Type B pancreatic cell (in vitro differentiated cells): ENCODE measurements around the gene ACOXL. TPM values are rescaled to one million over a fixed set of nuclear protein-coding genes. Genes with fewer than 3 reads are reported as not detected.
A peak's percentile ranks its signal among the peaks of the same experiment; 100 is the strongest.
"Not testable (repeated sequence)": the region's sequence is repeated elsewhere in the genome, so short reads cannot be mapped to it uniquely, and the experiment has no call there.

Experiments
- DNase-seq: peaks from one replicate; pipeline ENCODE4 v3.0.0; 2021; ENCODE audit warnings: mixed read lengths; ENCODE audit not compliant: unreplicated experiment; ENCODE audit errors: extremely low spot score
- H3K27ac Mint-ChIP-seq: 2 replicates; pipeline ENCODE4 v1.8.0; 2021; ENCODE audit warnings: mild to moderate bottlenecking, mixed read lengths
- H3K27me3 Mint-ChIP-seq: 2 replicates; pipeline ENCODE4 v1.8.0; 2021; ENCODE audit warnings: mixed read lengths
- H3K36me3 Mint-ChIP-seq: 2 replicates; pipeline ENCODE4 v1.8.0; 2021; ENCODE audit warnings: mixed read lengths
- H3K4me1 Mint-ChIP-seq: one replicate; pipeline ENCODE4 v1.8.0; 2021; ENCODE audit warnings: mixed read lengths; ENCODE audit not compliant: unreplicated experiment
- H3K4me3 Mint-ChIP-seq: 2 replicates; pipeline ENCODE4 v1.8.0; 2021; ENCODE audit warnings: mild to moderate bottlenecking, mixed read lengths
- H3K9me3 Mint-ChIP-seq: 2 replicates; pipeline ENCODE4 v1.8.0; 2021; ENCODE audit warnings: mixed read lengths
- CTCF ChIP-seq: fragments of 200-600 bp; sonication (generic); conservative IDR thresholded peaks from 2 replicates; pipeline ENCODE4 v1.5.0; 2021; ENCODE audit warnings: antibody characterized with exemption, mild to moderate bottlenecking
- total RNA-seq: library from RNA; stranded (reverse); gene quantifications from 2 replicates; pipeline ENCODE4 v1.2.1, GENCODE V29; 2021; ENCODE audit warnings: low replicate concordance

ACOXL gene
- total RNA-seq, 1 donor from 2014 or later = 1.4 TPM

GRCh38 chr2:110957293-110957692 is 224.9 kb downstream of the ACOXL start:
- H3K36me3 Mint-ChIP-seq = no peaks in the 10 kb centered on the region
- no peak overlapping the region for H3K4me3 Mint-ChIP-seq
- peaks cover 15% of the 10 kb centered on the region for H3K4me1 Mint-ChIP-seq
- no peak for TF ChIP-seq CTCF
- DNase-seq = no peak
- H3K27me3 Mint-ChIP-seq = no peaks in the 10 kb centered on the region
- no peak overlapping the region for H3K27ac Mint-ChIP-seq
- no peaks in the 10 kb centered on the region for H3K9me3 Mint-ChIP-seq

GRCh38 chr2:110958346-110959119 is 226.2 kb downstream of the ACOXL start:
- Mint-ChIP-seq H3K27ac (no peak overlapping the region), H3K4me1 (peaks cover 23% of the 10 kb centered on the region), H3K27me3 (no peaks in the 10 kb centered on the region), H3K4me3 (no peak overlapping the region), H3K36me3 (no peaks in the 10 kb centered on the region), H3K9me3 (no peaks in the 10 kb centered on the region)
- DNase-seq = no peak
- no peak for TF ChIP-seq CTCF

- Mint-ChIP-seq H3K27ac (peak overlapping the region; percentile 14), H3K27me3 (no peaks in the 10 kb centered on the region), H3K9me3 (no peaks in the 10 kb centered on the region), H3K36me3 (no peaks in the 10 kb centered on the region), H3K4me1 (peaks cover 26% of the 10 kb centered on the region), H3K4me3 (no peak overlapping the region)
- no peak for DNase-seq
- no peak for TF ChIP-seq CTCF
These were observed 226.8 kb downstream of the ACOXL start for GRCh38 chr2:110959198-110959597.

- no peaks in the 10 kb centered on the region for H3K27me3 Mint-ChIP-seq
- H3K4me3 Mint-ChIP-seq = no peak overlapping the region
These were observed 227.9 kb downstream of the ACOXL start for GRCh38 chr2:110960281-110960680.

GRCh38 chr2:110960954-110961353 is 228.6 kb downstream of the ACOXL start:
- Mint-ChIP-seq H3K36me3 (no peaks in the 10 kb centered on the region), H3K27me3 (no peaks in the 10 kb centered on the region), H3K4me3 (no peak overlapping the region), H3K9me3 (no peaks in the 10 kb centered on the region), H3K4me1 (peaks cover 19% of the 10 kb centered on the region), H3K27ac (no peak overlapping the region)
- TF ChIP-seq CTCF = no peak
- no peak for DNase-seq

More at GRCh38 chr2:110960281-110960680, 227.9 kb downstream of the ACOXL start:
- H3K27ac Mint-ChIP-seq = no peak overlapping the region
- peaks cover 24% of the 10 kb centered on the region for H3K4me1 Mint-ChIP-seq
- TF ChIP-seq CTCF = no peak
- no peaks in the 10 kb centered on the region for H3K36me3 Mint-ChIP-seq
- no peaks in the 10 kb centered on the region for H3K9me3 Mint-ChIP-seq
- no peak for DNase-seq

- H3K4me3 Mint-ChIP-seq, H3K27ac Mint-ChIP-seq, H3K9me3 Mint-ChIP-seq, H3K27me3 Mint-ChIP-seq, H3K36me3 Mint-ChIP-seq, DNase-seq: not testable (repeated sequence)
- peaks cover 19% of the 10 kb centered on the region for H3K4me1 Mint-ChIP-seq
These were observed 229.3 kb downstream of the ACOXL start for GRCh38 chr2:110961643-110962042.
